Ureter (tissue), 1 donor: ENCODE measurements around the gene TMEM270. TPM values are rescaled to one million over a fixed set of nuclear protein-coding genes. Genes with fewer than 3 reads are reported as not detected.
"Not testable (repeated sequence)": the region's sequence is repeated elsewhere in the genome, so short reads cannot be mapped to it uniquely, and the experiment has no call there.

Experiments
- DNase-seq: peaks from one replicate; pipeline ENCODE4 v3.0.0-alpha.2; 2020; ENCODE audit warnings: low spot score
- total RNA-seq: library from RNA; stranded (reverse); gene quantifications from one replicate; pipeline ENCODE4 v1.2.4, GENCODE V29; 2023
- donor health status: DM: yes; HTN: yes; CAD: no.

Gene TMEM270
- total RNA-seq = not detected

GRCh38 chr7:73860859-73861258 is at the start of gene TMEM270:
TSS of gene TMEM270 (plus strand) at chr7:73861159. CDS start at chr7:73861195, 36 bp downstream.
- DNase-seq = no peak

GRCh38 chr7:73811760-73812168 is 49.2 kb upstream of the TMEM270 start:
- peak; percentile 63 for DNase-seq

- no peak for DNase-seq
Measured at GRCh38 chr7:73812996-73813395, 48.0 kb upstream of the TMEM270 start.

GRCh38 chr7:73815436-73815835 is 45.5 kb upstream of the TMEM270 start:
- no peak for DNase-seq

GRCh38 chr7:73817121-73817520 is 43.8 kb upstream of the TMEM270 start:
- no peak for DNase-seq

GRCh38 chr7:73820013-73820412 is 40.9 kb upstream of the TMEM270 start:
- no peak for DNase-seq

- DNase-seq = not testable (repeated sequence)
Measured at GRCh38 chr7:73821597-73822285, 39.2 kb upstream of the TMEM270 start.

- DNase-seq = peak; percentile 73
Measured at GRCh38 chr7:73822319-73823173, 38.4 kb upstream of the TMEM270 start.

- DNase-seq = no peak
Measured at GRCh38 chr7:73823257-73823656, 37.7 kb upstream of the TMEM270 start.

GRCh38 chr7:73823873-73824592 is 36.9 kb upstream of the TMEM270 start:
- no peak for DNase-seq

GRCh38 chr7:73824986-73825385 is 36.0 kb upstream of the TMEM270 start:
- no peak for DNase-seq

GRCh38 chr7:73827567-73828106 is 33.3 kb upstream of the TMEM270 start:
- peak; percentile 80 for DNase-seq

- no peak for DNase-seq
Measured at GRCh38 chr7:73828107-73828803, 32.7 kb upstream of the TMEM270 start.

- DNase-seq = no peak
Measured at GRCh38 chr7:73828972-73829371, 32.0 kb upstream of the TMEM270 start.

- DNase-seq = no peak
Measured at GRCh38 chr7:73829505-73829904, 31.5 kb upstream of the TMEM270 start.

- DNase-seq = no peak
Measured at GRCh38 chr7:73829921-73830680, 30.9 kb upstream of the TMEM270 start.

GRCh38 chr7:73830681-73831583 is 30.0 kb upstream of the TMEM270 start, which contains the start of gene CLDN4:
TSS of gene CLDN4 (plus strand) at chr7:73830996. CDS start at chr7:73831202, 206 bp downstream.
- DNase-seq = peak; percentile 93

- DNase-seq = no peak
Measured at GRCh38 chr7:73831584-73831833, 29.4 kb upstream of the TMEM270 start.

GRCh38 chr7:73831834-73832651 is 28.9 kb upstream of the TMEM270 start:
- peak; percentile 90 for DNase-seq
